ENCODE data around the gene CHCHD6. TPM values are rescaled to one million over a fixed set of nuclear protein-coding genes. Genes with fewer than 3 reads are reported as not detected.

CHCHD6 gene
- total RNA-seq, 1 experiment from 2014 or later = 36.3 TPM

- Histone ChIP-seq H3K9ac (ENCODE audit: low read length) (no peak overlapping the region), H3K79me2 (ENCODE audit: insufficient read depth, low read length) (peaks cover 6% of the 10 kb centered on the region; the same call in 1 of the 2 replicates), H2AFZ (ENCODE audit: low read depth, low read length, poor library complexity, severe bottlenecking) (no peak overlapping the region), H3K27me3 (ENCODE audit: insufficient read depth, low read length) (no peaks in the 10 kb centered on the region), H3K36me3 (ENCODE audit: control insufficient read depth in 1 of 2, insufficient read depth in 2 of 2, low read length in 2 of 2) (no peaks in the 10 kb centered on the region), H3K9me3 (ENCODE audit: control insufficient read depth in 1 of 2, insufficient read depth in 1 of 2, low read depth in 1 of 2, low read length in 2 of 2) (no peaks in the 10 kb centered on the region), H3K4me2 (ENCODE audit: low read length) (no peak overlapping the region), H3K4me1 (ENCODE audit: control insufficient read depth in 1 of 2, insufficient read depth in 2 of 2, low read length in 2 of 2) (no peaks in the 10 kb centered on the region), H3K9me2 (ENCODE audit: insufficient read depth) (no peaks in the 10 kb centered on the region), H3K4me3 (replicated peaks in 1 of 2; ENCODE audit: low read depth in 1 of 2, low read length in 2 of 2) (no peak overlapping the region), H4K20me1 (ENCODE audit: insufficient read depth) (no peaks in the 10 kb centered on the region; the same call in 1 of the 2 replicates), H3K27ac (ENCODE audit: low read depth, low read length) (no peak overlapping the region)
- DNase-seq (ENCODE audit: low read depth, low spot score) (no peak), ATAC-seq (no peak)
- intact Hi-C loops (cut with micrococcal nuclease) = loop anchor here (2.0 to 5.0 kb wide), 3 partner anchors 423 to 791 kb away; no protein-coding TSS in a partner anchor
- ChIA-PET CTCF (interaction anchor here (1.3 kb wide), 1 partner anchor 229 kb away, joined by 4 read pairs; the partner anchor contains the start of gene PLXNA1), POLR2A (no interaction called here), RAD21 (ENCODE audit: low non-redundant PET in 1 of 2, low total read pairs in 2 of 2, uncharacterized antibody in 2 of 2, unreplicated experiment in 2 of 2) (no interaction called here)
- BruUV-seq (replicated peaks) = no TSS peak
- no peak for TF ChIP-seq EGR1 (IDR thresholded peaks at IDR 0.05; ENCODE audit: low read depth)
- TF ChIP-seq CBX3 (IDR thresholded peaks at IDR 0.05; ENCODE audit: low read depth) = no peak
- no peak for TF ChIP-seq SP1 (IDR thresholded peaks at IDR 0.05; ENCODE audit: low read depth)
- no peak for TF ChIP-seq CEBPB (IDR thresholded peaks at IDR 0.05; ENCODE audit: low read depth)
- no peak for TF ChIP-seq JUND (IDR thresholded peaks at IDR 0.05)
- no peak for TF ChIP-seq RAD21 (IDR thresholded peaks at IDR 0.05; ENCODE audit: low read depth)
- TF ChIP-seq, protein P1, sequence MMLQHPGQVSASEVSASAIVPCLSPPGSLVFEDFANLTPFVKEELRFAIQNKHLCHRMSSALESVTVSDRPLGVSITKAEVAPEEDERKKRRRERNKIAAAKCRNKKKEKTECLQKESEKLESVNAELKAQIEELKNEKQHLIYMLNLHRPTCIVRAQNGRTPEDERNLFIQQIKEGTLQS (IDR thresholded peaks at IDR 0.05) = no peak
- no peak for TF ChIP-seq POLR2AphosphoS5 (IDR thresholded peaks at IDR 0.05; ENCODE audit: low read depth, low read length)
Observed at GRCh38 chr3:126753191-126754160, 49.4 kb downstream of the CHCHD6 start.

- Histone ChIP-seq H4K20me1 (ENCODE audit: insufficient read depth) (no peaks in the 10 kb centered on the region; the same call in 1 of the 2 replicates), H3K4me2 (ENCODE audit: low read length) (no peak overlapping the region), H2AFZ (ENCODE audit: low read depth, low read length, poor library complexity, severe bottlenecking) (no peak overlapping the region), H3K9me3 (ENCODE audit: control insufficient read depth in 1 of 2, insufficient read depth in 1 of 2, low read depth in 1 of 2, low read length in 2 of 2) (no peaks in the 10 kb centered on the region), H3K9ac (ENCODE audit: low read length) (no peak overlapping the region), H3K36me3 (ENCODE audit: control insufficient read depth in 1 of 2, insufficient read depth in 2 of 2, low read length in 2 of 2) (no peaks in the 10 kb centered on the region), H3K79me2 (ENCODE audit: insufficient read depth, low read length) (peaks cover 6% of the 10 kb centered on the region; the same call in 1 of the 2 replicates), H3K9me2 (ENCODE audit: insufficient read depth) (no peaks in the 10 kb centered on the region), H3K4me1 (ENCODE audit: control insufficient read depth in 1 of 2, insufficient read depth in 2 of 2, low read length in 2 of 2) (no peaks in the 10 kb centered on the region), H3K4me3 (replicated peaks in 1 of 2; ENCODE audit: low read depth in 1 of 2, low read length in 2 of 2) (no peak overlapping the region), H3K27me3 (ENCODE audit: insufficient read depth, low read length) (no peaks in the 10 kb centered on the region), H3K27ac (ENCODE audit: low read depth, low read length) (no peak overlapping the region)
- TF ChIP-seq FOSL1 (IDR thresholded peaks at IDR 0.05; ENCODE audit: low read depth) = no peak
- ChIA-PET CTCF (interaction anchor here (1.4 kb wide), 1 partner anchor 10 kb away, joined by 3 read pairs; no protein-coding TSS in a partner anchor), POLR2A (no interaction called here), RAD21 (ENCODE audit: low non-redundant PET in 1 of 2, low total read pairs in 2 of 2, uncharacterized antibody in 2 of 2, unreplicated experiment in 2 of 2) (no interaction called here)
- intact Hi-C loops (cut with micrococcal nuclease) = no loop called here
- DNase-seq (ENCODE audit: low read depth, low spot score) (no peak), ATAC-seq (no peak)
- BruUV-seq (replicated peaks) = no TSS peak
Observed at GRCh38 chr3:126755866-126756265, 51.8 kb downstream of the CHCHD6 start.

Data from HCT116 (cell line).